Body of pancreas (tissue), 4 donors: Measurements from ENCODE around the gene COX8A. TPM values are rescaled to one million over a fixed set of nuclear protein-coding genes. Genes with fewer than 3 reads are reported as not detected.

Experiments used
- ATAC-seq: fragments of 150-250 bp; one replicate; pipeline ENCODE4 v1.9.1; 2016
- DNase-seq, 4 donors: peaks; one replicate each; pipeline ENCODE4 v3.0.0-alpha.2; 2019
- H3K27ac ChIP-seq, 4 donors: fragments of 200-600 bp; sonication (generic); 1 replicate in 3 of 4; 2 replicates in 1 of 4; pipeline versions ENCODE4 v1.5.1 to v1.6.1; 2016 to 2019; ENCODE audit warnings: mild to moderate bottlenecking in 1 of 4, mixed read lengths in 1 of 4, moderate library complexity in 1 of 4
- H3K27me3 ChIP-seq, 2 donors: fragments of 200-600 bp; sonication (generic); one replicate each; pipeline ENCODE4 v1.6.0; 2016; ENCODE audit warnings: mild to moderate bottlenecking in 1 of 2
- H3K36me3 ChIP-seq, 2 donors: fragments of 200-600 bp; sonication (generic); replicated peaks in 1 of 2; 2 replicates each; pipeline ENCODE4 v1.5.1; 2016; ENCODE audit warnings: low read depth in 2 of 2; ENCODE audit not compliant: insufficient read depth in 1 of 2
- H3K4me1 ChIP-seq: fragments of 200-600 bp; sonication (generic); one replicate; pipeline ENCODE4 v1.6.0; 2016
- H3K4me3 ChIP-seq, 2 donors: fragments of 200-600 bp; sonication (generic); 1 replicate in 1 of 2; 2 replicates in 1 of 2; pipeline ENCODE4 v1.5.1; 2016 to 2019
- H3K9me3 ChIP-seq, 3 donors: fragments of 200-600 bp; sonication (generic); 1 replicate in 2 of 3; 2 replicates in 1 of 3; pipeline ENCODE4 v1.5.1; 2016
- CTCF ChIP-seq, 7 experiments: fragments of 450-650 bp in 4 of 7; fragments of 200-600 bp in 3 of 7; sonication (generic) in 3 of 7; IDR thresholded peaks; one replicate each; pipeline ENCODE4 v1.5.1; 2016 to 2019; ENCODE audit warnings: antibody characterized with exemption in 7 of 7
- POLR2A ChIP-seq, 3 donors: fragments of 450-650 bp; IDR thresholded peaks; one replicate each; pipeline ENCODE4 v1.6.1; 2016; ENCODE audit warnings: antibody characterized with exemption in 3 of 3, mild to moderate bottlenecking in 2 of 3
- WGBS, 2 donors: methylation state at CpG; one replicate each; pipeline ENCODE4 v1.1.5; 2017; 5-methylcytosine and 5-hydroxymethylcytosine counted together
- intact Hi-C: fragments of 100-400 bp; cut with DNase I; formaldehyde crosslinking; loops from one replicate; pipeline ENCODE4 v1.15.1; 2023
- total RNA-seq, 2 donors: library from RNA; depleted of rRNA; stranded (reverse); fragments of >200 nt; gene quantifications; one replicate each; pipeline ENCODE4 v1.1.0, GENCODE V29; 2016

The COX8A gene
- total RNA-seq, 2 donors from 2014 or later = 51.9 to 184 TPM

- ATAC-seq = no peak
- Histone ChIP-seq H3K27me3 (no peaks in the 10 kb centered on the region), H3K27ac (no peak overlapping the region), H3K9me3 (no peaks in the 10 kb centered on the region), H3K4me1 (peaks cover 26% of the 10 kb centered on the region), H3K4me3 (no peak overlapping the region), H3K36me3 (no peaks in the 10 kb centered on the region)
- intact Hi-C loops = no loop called here
- DNase-seq = no peak
- TF ChIP-seq POLR2A (IDR thresholded peaks at IDR 0.05) = no peak
- TF ChIP-seq CTCF (IDR thresholded peaks at IDR 0.05) = no peak
- WGBS, 2 donors = 82 to 88% methylated on average over 6 to 20 of the region's 22 CpGs
Measured at GRCh38 chr11:64020976-64021756, 46.7 kb downstream of the COX8A start.

- intact Hi-C loops = no loop called here
Measured at GRCh38 chr11:64021757-64022093, 47.3 kb downstream of the COX8A start.

GRCh38 chr11:64022125-64022784 is 47.8 kb downstream of the COX8A start:
- Histone ChIP-seq H3K27me3 (no peaks in the 10 kb centered on the region), H3K27ac (no peak overlapping the region), H3K4me3 (no peak overlapping the region), H3K36me3 (no peaks in the 10 kb centered on the region), H3K9me3 (no peaks in the 10 kb centered on the region), H3K4me1 (peaks cover 26% of the 10 kb centered on the region)
- intact Hi-C loops = no loop called here
- WGBS, 2 donors = 82 to 85% methylated on average over 14 of the region's 14 CpGs
- DNase-seq = no peak
- ATAC-seq = no peak
- TF ChIP-seq POLR2A (IDR thresholded peaks at IDR 0.05) (no peak), CTCF (IDR thresholded peaks at IDR 0.05) (no peak)

More at GRCh38 chr11:64021757-64022093, 47.3 kb downstream of the COX8A start:
- H3K27ac ChIP-seq = no peak overlapping the region
- TF ChIP-seq POLR2A (IDR thresholded peaks at IDR 0.05) = no peak
- TF ChIP-seq CTCF (IDR thresholded peaks at IDR 0.05) = no peak
- no peaks in the 10 kb centered on the region for H3K9me3 ChIP-seq
- H3K4me3 ChIP-seq = no peak overlapping the region
- 66 to 91% methylated on average over 3 to 8 of the region's 10 CpGs for WGBS, 2 donors
- no peaks in the 10 kb centered on the region for H3K36me3 ChIP-seq
- ATAC-seq (no peak), DNase-seq (no peak)
- no peaks in the 10 kb centered on the region for H3K27me3 ChIP-seq
- peaks cover 26% of the 10 kb centered on the region for H3K4me1 ChIP-seq

GRCh38 chr11:64023712-64024710 is 49.6 kb downstream of the COX8A start:
- 87 to 93% methylated on average over 19 to 20 of the region's 20 CpGs for WGBS, 2 donors
- intact Hi-C loops = no loop called here
- peak overlapping the region in 1 of 4 donors; percentile 11 for H3K27ac ChIP-seq
- peaks cover 15% of the 10 kb centered on the region for H3K4me1 ChIP-seq
- no peak overlapping the region for H3K4me3 ChIP-seq
- no peaks in the 10 kb centered on the region for H3K27me3 ChIP-seq
- no peak for TF ChIP-seq CTCF (IDR thresholded peaks at IDR 0.05)
- no peak for TF ChIP-seq POLR2A (IDR thresholded peaks at IDR 0.05)
- no peaks in the 10 kb centered on the region for H3K9me3 ChIP-seq
- no peaks in the 10 kb centered on the region for H3K36me3 ChIP-seq
- DNase-seq (no peak), ATAC-seq (no peak)
